Measurements from ENCODE around the gene SRRM4. TPM values are rescaled to one million over a fixed set of nuclear protein-coding genes. Genes with fewer than 3 reads are reported as not detected.

SRRM4 gene
- polyA plus RNA-seq, 1 donor from 2014 or later, result 9.9 TPM

DNA sequence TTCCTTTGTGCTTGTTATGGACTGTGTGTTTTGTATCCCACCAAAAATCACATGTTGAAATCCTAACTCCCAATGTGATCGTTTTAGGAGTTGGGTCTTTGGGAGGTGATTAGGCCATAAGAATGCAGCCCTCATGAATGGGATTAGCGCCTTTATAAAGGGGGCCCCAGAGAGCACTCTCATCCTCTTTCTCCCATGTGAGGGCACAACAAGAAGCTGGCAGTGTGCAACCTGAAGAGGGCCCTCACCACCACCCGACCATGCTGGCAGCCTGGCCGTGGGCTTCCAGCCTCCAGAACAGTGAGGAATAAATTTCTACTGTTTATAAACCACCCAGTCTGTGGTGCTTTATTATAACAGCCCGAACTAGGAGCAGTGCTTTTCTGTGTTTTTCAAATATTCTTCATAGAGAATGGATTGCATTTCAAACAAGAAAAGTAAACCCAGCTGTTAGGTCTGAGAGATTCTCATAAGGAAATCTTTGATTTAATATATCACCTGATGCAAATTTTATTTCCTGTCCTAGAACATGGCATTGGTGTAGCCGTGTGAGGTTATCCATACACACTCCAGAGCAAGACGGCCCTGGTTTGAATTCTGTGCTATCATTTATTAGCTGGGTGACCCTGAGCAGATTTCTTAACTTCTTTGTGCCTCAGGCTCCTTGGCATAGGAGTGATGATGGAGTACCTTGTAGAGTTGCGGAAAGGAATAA, 225.2 kb downstream of the SRRM4 start:
- Histone ChIP-seq H4K20me1 (ENCODE audit: insufficient read depth) (no peaks in the 10 kb centered on the region), H3F3A (ENCODE audit: insufficient read depth, low read length, poor library complexity, severe bottlenecking) (no peaks in the 10 kb centered on the region), H3K27me3 (ENCODE audit: insufficient read depth, low read depth, low read length) (no peaks in the 10 kb centered on the region), H2AFZ (ENCODE audit: low read depth, low read length) (no peak overlapping the region), H3K27ac (ENCODE audit: low read length) (no peak overlapping the region), H3K79me2 (replicated peaks; ENCODE audit: insufficient read depth, low read length) (no peaks in the 10 kb centered on the region), H3K36me3 (ENCODE audit: insufficient read depth, low read length) (no peaks in the 10 kb centered on the region), H3K9ac (ENCODE audit: low read length) (no peak overlapping the region), H3K9me2 (ENCODE audit: insufficient read depth, low read length) (no peaks in the 10 kb centered on the region), H3K4me3 (ENCODE audit: low read length) (no peak overlapping the region), H3K4me2 (ENCODE audit: low read length) (no peak overlapping the region), H3K9me3 (ENCODE audit: low read length) (no peaks in the 10 kb centered on the region)
- TF ChIP-seq MXI1 (conservative IDR thresholded peaks at IDR 0.05; ENCODE audit: poor library complexity, severe bottlenecking) (no peak), RAD21 (conservative IDR thresholded peaks at IDR 0.05) (no peak), SMC3 (conservative IDR thresholded peaks at IDR 0.05; ENCODE audit: poor library complexity) (no peak), TAF1 (IDR thresholded peaks at IDR 0.05; ENCODE audit: low read depth) (no peak), POLR2AphosphoS5 (IDR thresholded peaks at IDR 0.05) (no peak), EP300 (conservative IDR thresholded peaks at IDR 0.05; ENCODE audit: poor library complexity, severe bottlenecking) (no peak), EZH2 (IDR thresholded peaks at IDR 0.05; ENCODE audit: borderline replicate concordance, insufficient read depth, low read length, poor library complexity, severe bottlenecking) (no peak)
- TF ChIP-seq, protein P1, sequence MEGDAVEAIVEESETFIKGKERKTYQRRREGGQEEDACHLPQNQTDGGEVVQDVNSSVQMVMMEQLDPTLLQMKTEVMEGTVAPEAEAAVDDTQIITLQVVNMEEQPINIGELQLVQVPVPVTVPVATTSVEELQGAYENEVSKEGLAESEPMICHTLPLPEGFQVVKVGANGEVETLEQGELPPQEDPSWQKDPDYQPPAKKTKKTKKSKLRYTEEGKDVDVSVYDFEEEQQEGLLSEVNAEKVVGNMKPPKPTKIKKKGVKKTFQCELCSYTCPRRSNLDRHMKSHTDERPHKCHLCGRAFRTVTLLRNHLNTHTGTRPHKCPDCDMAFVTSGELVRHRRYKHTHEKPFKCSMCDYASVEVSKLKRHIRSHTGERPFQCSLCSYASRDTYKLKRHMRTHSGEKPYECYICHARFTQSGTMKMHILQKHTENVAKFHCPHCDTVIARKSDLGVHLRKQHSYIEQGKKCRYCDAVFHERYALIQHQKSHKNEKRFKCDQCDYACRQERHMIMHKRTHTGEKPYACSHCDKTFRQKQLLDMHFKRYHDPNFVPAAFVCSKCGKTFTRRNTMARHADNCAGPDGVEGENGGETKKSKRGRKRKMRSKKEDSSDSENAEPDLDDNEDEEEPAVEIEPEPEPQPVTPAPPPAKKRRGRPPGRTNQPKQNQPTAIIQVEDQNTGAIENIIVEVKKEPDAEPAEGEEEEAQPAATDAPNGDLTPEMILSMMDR (IDR thresholded peaks at IDR 0.05; ENCODE audit: poor library complexity, severe bottlenecking), result no peak
- TF ChIP-seq, protein P2, sequence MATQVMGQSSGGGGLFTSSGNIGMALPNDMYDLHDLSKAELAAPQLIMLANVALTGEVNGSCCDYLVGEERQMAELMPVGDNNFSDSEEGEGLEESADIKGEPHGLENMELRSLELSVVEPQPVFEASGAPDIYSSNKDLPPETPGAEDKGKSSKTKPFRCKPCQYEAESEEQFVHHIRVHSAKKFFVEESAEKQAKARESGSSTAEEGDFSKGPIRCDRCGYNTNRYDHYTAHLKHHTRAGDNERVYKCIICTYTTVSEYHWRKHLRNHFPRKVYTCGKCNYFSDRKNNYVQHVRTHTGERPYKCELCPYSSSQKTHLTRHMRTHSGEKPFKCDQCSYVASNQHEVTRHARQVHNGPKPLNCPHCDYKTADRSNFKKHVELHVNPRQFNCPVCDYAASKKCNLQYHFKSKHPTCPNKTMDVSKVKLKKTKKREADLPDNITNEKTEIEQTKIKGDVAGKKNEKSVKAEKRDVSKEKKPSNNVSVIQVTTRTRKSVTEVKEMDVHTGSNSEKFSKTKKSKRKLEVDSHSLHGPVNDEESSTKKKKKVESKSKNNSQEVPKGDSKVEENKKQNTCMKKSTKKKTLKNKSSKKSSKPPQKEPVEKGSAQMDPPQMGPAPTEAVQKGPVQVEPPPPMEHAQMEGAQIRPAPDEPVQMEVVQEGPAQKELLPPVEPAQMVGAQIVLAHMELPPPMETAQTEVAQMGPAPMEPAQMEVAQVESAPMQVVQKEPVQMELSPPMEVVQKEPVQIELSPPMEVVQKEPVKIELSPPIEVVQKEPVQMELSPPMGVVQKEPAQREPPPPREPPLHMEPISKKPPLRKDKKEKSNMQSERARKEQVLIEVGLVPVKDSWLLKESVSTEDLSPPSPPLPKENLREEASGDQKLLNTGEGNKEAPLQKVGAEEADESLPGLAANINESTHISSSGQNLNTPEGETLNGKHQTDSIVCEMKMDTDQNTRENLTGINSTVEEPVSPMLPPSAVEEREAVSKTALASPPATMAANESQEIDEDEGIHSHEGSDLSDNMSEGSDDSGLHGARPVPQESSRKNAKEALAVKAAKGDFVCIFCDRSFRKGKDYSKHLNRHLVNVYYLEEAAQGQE (IDR thresholded peaks at IDR 0.05; ENCODE audit: borderline replicate concordance), result no peak

DNA sequence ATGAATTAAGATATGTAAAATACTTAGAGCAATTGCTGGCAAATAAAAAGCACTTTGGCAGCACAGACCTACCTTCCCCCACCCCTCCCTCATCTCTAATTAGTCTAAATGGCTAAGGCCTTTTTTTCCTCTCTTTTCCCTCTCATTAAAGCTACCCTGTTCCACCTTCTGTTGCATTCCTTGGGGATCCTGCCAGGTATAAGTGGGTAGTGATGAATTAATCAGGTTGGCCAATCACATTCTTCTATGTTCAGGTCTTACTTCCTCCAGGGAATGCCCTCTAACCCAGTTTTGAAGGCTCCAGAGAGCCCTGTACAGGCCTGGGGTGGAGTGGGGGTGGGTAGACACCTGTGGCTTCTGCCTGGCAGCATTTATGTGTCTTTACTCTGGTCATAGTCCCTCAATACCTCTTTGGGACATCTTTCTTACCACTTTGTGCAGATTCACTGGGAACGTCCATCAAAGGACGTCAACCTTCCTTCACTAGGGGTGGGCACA, 225.8 kb downstream of the SRRM4 start:
- Histone ChIP-seq H3K36me3 (ENCODE audit: insufficient read depth, low read length) (no peaks in the 10 kb centered on the region), H3K4me3 (ENCODE audit: low read length) (no peak overlapping the region), H3F3A (ENCODE audit: insufficient read depth, low read length, poor library complexity, severe bottlenecking) (no peaks in the 10 kb centered on the region), H3K27ac (ENCODE audit: low read length) (no peak overlapping the region), H3K9me3 (ENCODE audit: low read length) (no peaks in the 10 kb centered on the region), H3K79me2 (replicated peaks; ENCODE audit: insufficient read depth, low read length) (no peaks in the 10 kb centered on the region), H3K9ac (ENCODE audit: low read length) (no peak overlapping the region), H3K9me2 (ENCODE audit: insufficient read depth, low read length) (no peaks in the 10 kb centered on the region), H3K4me2 (ENCODE audit: low read length) (no peak overlapping the region), H4K20me1 (ENCODE audit: insufficient read depth) (no peaks in the 10 kb centered on the region), H2AFZ (ENCODE audit: low read depth, low read length) (no peak overlapping the region), H3K27me3 (ENCODE audit: insufficient read depth, low read depth, low read length) (no peaks in the 10 kb centered on the region)
- no peak for TF ChIP-seq MXI1 (conservative IDR thresholded peaks at IDR 0.05; ENCODE audit: poor library complexity, severe bottlenecking)
